Ishikawa (cell line): ENCODE results near the gene ZNF654.

Experiments
- CEBPB ChIP-seq: IDR thresholded peaks from 2 replicates; pipeline ENCODE4 v1.6.1; 2012
- CREB1 ChIP-seq: IDR thresholded peaks from 2 replicates; pipeline ENCODE4 v1.6.1; 2012; ENCODE audit warnings: low read depth
- EGR1 ChIP-seq: IDR thresholded peaks from 2 replicates; pipeline ENCODE4 v1.6.1; 2012
- EP300 ChIP-seq: IDR thresholded peaks from 2 replicates; pipeline ENCODE4 v1.6.1; 2012; ENCODE audit warnings: borderline replicate concordance
- FOXM1 ChIP-seq: IDR thresholded peaks from 2 replicates; pipeline ENCODE4 v1.6.1; 2012; ENCODE audit warnings: low read depth, borderline replicate concordance
- NFIC ChIP-seq: IDR thresholded peaks from 2 replicates; pipeline ENCODE4 v1.6.1; 2012
- RAD21 ChIP-seq: IDR thresholded peaks from 2 replicates; pipeline ENCODE4 v1.6.1; 2012; ENCODE audit warnings: low read depth
- TAF1 ChIP-seq: IDR thresholded peaks from 2 replicates; pipeline ENCODE4 v1.6.1; 2012; ENCODE audit warnings: low read depth, mild to moderate bottlenecking
- TCF12 ChIP-seq: IDR thresholded peaks from 2 replicates; pipeline ENCODE4 v1.6.1; 2012; ENCODE audit warnings: low read depth
- TEAD4 ChIP-seq: IDR thresholded peaks from 2 replicates; pipeline ENCODE4 v1.6.1; 2012
- YY1 ChIP-seq: IDR thresholded peaks from 2 replicates; pipeline ENCODE4 v1.6.1; 2012; ENCODE audit warnings: low read depth
- ZBTB7A ChIP-seq: IDR thresholded peaks from 2 replicates; pipeline ENCODE4 v1.6.1; 2012; ENCODE audit warnings: low read depth
- TF ChIP-seq, protein P1 (sequence below): IDR thresholded peaks from 2 replicates; pipeline ENCODE4 v1.6.1; 2012
- TF ChIP-seq, protein P2 (sequence below): IDR thresholded peaks from 2 replicates; pipeline ENCODE4 v1.6.1; 2012; ENCODE audit warnings: low read depth, mild to moderate bottlenecking
- TF ChIP-seq, protein P3 (sequence below): IDR thresholded peaks from 2 replicates; pipeline ENCODE4 v1.6.1; 2012

ZNF654 gene

DNA sequence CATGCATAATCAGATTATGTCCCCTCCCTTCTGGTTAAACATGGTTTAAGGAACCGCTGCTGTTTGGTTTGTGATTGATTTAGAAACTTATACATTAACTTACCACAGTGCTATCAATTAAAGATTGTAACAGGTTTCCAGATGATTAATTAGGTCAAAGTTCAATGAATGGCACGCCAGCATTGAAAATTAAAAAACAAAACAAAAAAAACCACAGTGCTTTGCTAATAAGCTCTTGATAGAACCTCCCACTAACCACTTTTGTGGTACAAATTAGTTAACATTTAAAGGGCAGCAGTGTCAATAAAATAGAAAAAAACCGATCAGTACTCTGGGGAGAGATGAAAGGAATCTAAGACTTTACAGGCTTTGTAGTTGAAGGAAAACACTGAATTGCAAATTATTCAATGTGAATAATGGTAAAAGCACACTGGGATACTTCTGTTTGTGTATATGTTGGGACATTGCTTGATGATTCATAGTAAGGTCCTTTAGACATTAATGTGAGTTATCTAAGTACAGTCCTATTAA is 83.1 kb downstream of the ZNF654 start:
- TF ChIP-seq ZBTB7A: no peak
- TF ChIP-seq, protein P1, sequence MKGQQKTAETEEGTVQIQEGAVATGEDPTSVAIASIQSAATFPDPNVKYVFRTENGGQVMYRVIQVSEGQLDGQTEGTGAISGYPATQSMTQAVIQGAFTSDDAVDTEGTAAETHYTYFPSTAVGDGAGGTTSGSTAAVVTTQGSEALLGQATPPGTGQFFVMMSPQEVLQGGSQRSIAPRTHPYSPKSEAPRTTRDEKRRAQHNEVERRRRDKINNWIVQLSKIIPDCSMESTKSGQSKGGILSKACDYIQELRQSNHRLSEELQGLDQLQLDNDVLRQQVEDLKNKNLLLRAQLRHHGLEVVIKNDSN: no peak
- no peak for TF ChIP-seq FOXM1
- no peak for TF ChIP-seq RAD21
- TF ChIP-seq, protein P2, sequence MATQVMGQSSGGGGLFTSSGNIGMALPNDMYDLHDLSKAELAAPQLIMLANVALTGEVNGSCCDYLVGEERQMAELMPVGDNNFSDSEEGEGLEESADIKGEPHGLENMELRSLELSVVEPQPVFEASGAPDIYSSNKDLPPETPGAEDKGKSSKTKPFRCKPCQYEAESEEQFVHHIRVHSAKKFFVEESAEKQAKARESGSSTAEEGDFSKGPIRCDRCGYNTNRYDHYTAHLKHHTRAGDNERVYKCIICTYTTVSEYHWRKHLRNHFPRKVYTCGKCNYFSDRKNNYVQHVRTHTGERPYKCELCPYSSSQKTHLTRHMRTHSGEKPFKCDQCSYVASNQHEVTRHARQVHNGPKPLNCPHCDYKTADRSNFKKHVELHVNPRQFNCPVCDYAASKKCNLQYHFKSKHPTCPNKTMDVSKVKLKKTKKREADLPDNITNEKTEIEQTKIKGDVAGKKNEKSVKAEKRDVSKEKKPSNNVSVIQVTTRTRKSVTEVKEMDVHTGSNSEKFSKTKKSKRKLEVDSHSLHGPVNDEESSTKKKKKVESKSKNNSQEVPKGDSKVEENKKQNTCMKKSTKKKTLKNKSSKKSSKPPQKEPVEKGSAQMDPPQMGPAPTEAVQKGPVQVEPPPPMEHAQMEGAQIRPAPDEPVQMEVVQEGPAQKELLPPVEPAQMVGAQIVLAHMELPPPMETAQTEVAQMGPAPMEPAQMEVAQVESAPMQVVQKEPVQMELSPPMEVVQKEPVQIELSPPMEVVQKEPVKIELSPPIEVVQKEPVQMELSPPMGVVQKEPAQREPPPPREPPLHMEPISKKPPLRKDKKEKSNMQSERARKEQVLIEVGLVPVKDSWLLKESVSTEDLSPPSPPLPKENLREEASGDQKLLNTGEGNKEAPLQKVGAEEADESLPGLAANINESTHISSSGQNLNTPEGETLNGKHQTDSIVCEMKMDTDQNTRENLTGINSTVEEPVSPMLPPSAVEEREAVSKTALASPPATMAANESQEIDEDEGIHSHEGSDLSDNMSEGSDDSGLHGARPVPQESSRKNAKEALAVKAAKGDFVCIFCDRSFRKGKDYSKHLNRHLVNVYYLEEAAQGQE: no peak
- TF ChIP-seq TEAD4: no peak
- TF ChIP-seq CEBPB: no peak
- TF ChIP-seq NFIC: no peak
- no peak for TF ChIP-seq YY1
- TF ChIP-seq, protein P3, sequence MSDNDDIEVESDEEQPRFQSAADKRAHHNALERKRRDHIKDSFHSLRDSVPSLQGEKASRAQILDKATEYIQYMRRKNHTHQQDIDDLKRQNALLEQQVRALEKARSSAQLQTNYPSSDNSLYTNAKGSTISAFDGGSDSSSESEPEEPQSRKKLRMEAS: no peak
- TF ChIP-seq EP300: no peak
- no peak for TF ChIP-seq CREB1
- no peak for TF ChIP-seq TAF1
- no peak for TF ChIP-seq TCF12
- no peak for TF ChIP-seq EGR1

DNA sequence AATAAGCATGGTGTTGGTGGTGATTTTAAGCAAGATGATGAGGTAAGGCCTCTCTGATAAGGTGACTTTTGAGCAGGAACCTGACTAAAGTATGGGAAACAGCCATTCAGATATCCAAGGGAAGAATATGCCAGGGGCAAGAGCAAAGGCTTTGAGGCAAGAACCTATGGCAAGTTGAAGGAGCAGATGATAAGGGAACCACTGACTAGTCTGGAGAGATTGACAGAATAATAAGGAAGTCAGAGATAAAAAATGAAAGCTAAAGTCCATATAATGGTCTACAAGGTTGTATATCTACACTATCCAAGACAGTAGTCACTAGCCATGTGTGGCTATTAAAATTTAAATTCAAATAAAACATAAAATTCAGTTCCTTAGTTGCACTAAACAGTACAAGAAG is 88.2 kb downstream of the ZNF654 start:
- TF ChIP-seq, protein P1: no peak

DNA sequence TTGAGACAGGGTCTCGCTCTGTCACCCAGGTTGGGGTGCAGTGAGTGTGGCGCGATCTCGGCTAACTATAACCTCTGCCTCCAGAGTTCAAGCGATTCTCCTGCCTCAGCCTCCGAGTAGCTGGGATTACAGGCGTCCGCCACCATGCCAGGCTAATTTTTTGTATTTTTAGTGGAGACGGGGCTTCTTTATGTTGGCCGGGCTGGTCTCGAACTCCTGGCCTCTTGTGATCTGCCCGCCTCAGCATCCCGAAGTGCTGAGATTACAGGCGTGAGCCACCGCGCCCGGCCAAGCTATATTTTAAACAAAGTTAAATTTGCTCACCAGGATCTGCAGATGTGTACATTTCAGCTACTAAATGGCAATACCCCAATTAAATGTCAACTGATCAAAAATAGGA is 89.6 kb downstream of the ZNF654 start:
- no peak for TF ChIP-seq EP300
- no peak for TF ChIP-seq RAD21
- TF ChIP-seq, protein P2: no peak
- no peak for TF ChIP-seq EGR1
- TF ChIP-seq TEAD4: no peak
- TF ChIP-seq CREB1: no peak
- TF ChIP-seq FOXM1: no peak
- TF ChIP-seq YY1: no peak
- TF ChIP-seq NFIC: no peak

DNA sequence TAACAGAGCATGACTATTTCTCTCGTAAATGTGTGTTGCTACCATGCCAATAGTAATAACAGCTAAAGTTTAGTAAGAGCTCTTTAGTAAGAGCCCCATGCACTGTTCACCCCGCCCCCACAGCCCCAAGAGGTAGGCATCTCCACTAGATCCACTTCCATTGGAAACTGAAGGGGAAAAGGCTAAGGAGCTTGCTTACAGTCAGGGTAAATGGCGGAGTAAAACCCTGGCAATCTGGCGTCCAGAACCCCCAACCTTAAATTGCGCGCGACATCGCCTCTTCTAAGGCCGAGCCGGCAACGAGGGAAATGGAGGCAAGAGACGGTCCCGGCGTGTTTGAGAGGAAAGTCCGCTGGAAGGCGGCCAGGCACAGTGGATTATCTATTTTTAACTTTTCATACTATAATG is 90.0 kb downstream of the ZNF654 start:
- TF ChIP-seq, protein P1: no peak
- TF ChIP-seq, protein P2: no peak
- no peak for TF ChIP-seq TAF1
- TF ChIP-seq EP300: no peak
- peak; percentile 6; the same call in 1 of the 2 replicates for TF ChIP-seq EGR1

DNA sequence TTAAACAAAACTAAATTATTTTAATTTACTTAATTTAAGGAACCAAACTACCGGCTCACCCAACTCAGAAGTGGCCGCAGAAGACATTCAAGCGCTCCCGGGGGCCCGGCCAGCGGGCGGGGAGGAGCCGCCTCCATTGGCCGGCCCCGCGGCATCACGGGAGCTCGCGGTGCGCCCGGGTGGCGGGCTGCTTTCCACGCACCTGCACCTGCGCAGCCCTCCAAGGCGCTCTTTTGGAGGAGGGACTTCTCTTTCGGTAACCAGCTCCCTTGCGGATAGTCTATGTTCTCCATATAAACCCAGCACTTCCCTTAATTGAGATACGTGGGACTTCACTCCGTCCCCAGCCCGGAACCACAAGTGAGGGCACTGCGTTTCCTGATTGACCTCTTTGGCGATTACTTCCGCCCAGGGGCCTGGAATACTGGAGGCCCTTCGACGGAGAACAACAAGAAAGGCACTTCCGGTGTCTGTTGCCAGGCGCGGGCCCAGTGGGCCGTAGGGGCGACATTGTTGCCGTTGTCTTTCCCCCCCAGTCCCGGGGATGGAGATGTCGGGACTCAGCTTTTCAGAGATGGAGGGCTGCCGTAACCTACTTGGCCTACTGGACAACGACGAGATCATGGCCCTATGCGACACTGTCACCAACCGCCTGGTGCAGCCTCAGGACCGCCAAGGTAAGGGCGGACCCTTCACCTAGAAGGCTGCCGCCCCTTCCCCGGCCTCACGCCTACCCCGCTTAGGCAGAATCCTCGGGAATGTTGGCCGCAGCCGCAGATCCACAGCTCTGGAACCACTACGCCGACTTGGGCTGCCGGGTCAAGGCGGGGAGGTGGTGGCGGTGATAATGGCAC is 90.7 kb downstream of the ZNF654 start, which contains the start of gene C3orf38:
C3orf38 (plus strand) TSS at position 451 of the 854 bp plus-strand sequence; CDS start at position 545, 94 bp downstream.
- TF ChIP-seq EGR1 (no peak), RAD21 (no peak), CREB1 (no peak; the same call in 1 of the 2 replicates), TCF12 (peak; percentile 31; the same call in 1 of the 2 replicates), TAF1 (peak; percentile 79), TEAD4 (no peak; the same call in 1 of the 2 replicates), CEBPB (no peak), FOXM1 (no peak), EP300 (peak; percentile 24; the same call in 1 of the 2 replicates), ZBTB7A (no peak; the same call in 1 of the 2 replicates), YY1 (peak; percentile 68), NFIC (peak; percentile 61)
- TF ChIP-seq, protein P3: peak; percentile 75
- TF ChIP-seq, protein P2: no peak
- TF ChIP-seq, protein P1: 0 out of 2 replicates have a peak, but pooled peaks have one; percentile 24
